ENCODE measurements around the gene AGPAT1.

DNA sequence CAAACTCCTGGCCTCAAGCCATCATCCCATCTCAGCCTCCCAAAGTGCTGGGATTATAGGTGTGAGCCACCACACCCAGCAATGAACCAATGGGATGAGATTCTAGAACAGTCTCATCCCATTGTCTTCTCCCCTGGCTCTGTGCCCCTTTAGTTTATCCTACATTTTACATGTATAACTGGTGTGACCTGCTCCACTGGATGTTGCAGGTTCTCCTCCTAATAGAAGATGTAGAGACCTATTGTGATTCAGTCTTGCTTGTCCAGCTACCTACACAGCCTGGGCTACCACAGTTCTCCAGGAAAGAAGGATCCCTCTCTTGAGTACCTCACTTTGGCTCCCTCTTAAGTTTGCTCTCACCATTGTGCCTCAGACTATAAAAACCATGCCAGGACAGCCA, 43.8 kb downstream of the AGPAT1 start:
- TF ChIP-seq POLR2A (IDR thresholded peaks at IDR 0.05; ENCODE audit: low read depth, low read length) (no peak), POLR2AphosphoS5 (IDR thresholded peaks at IDR 0.05; ENCODE audit: low read depth, low read length) (no peak), TAF1 (IDR thresholded peaks at IDR 0.05; ENCODE audit: borderline replicate concordance, low read depth, low read length) (no peak)

Data from GM12892 (cell line).